Embryonic facial prominence (tissue), 1 donor: ENCODE results near the gene PDE6C.
A peak's percentile ranks its signal among the peaks of the same experiment; 100 is the strongest.

ENCODE experiments used
- DNase-seq: peaks from one replicate; pipeline ENCODE4 v3.0.0-alpha.2; 2016; ENCODE audit errors: extremely low spot score

PDE6C gene

GRCh38 chr10:93612311-93612710, at the start of gene PDE6C:
Gene PDE6C, plus strand, starts transcription at chr10:93612537. Its CDS starts 189 bp downstream, at chr10:93612726.
- DNase-seq: no peak

- DNase-seq: no peak
Measured at GRCh38 chr10:93565446-93565845, 46.9 kb upstream of the PDE6C start.

GRCh38 chr10:93566435-93567276, 45.7 kb upstream of the PDE6C start, which contains the start of gene FFAR4:
Gene FFAR4, plus strand, starts transcription at chr10:93566665. Its CDS starts 56 bp downstream, at chr10:93566721.
- no peak for DNase-seq

GRCh38 chr10:93567277-93568104, 44.8 kb upstream of the PDE6C start:
- no peak for DNase-seq

- DNase-seq: no peak
Measured at GRCh38 chr10:93568105-93568390, 44.3 kb upstream of the PDE6C start.

GRCh38 chr10:93570383-93570782, 42.0 kb upstream of the PDE6C start:
- no peak for DNase-seq

- no peak for DNase-seq
Measured at GRCh38 chr10:93572606-93573005, 39.7 kb upstream of the PDE6C start.

- no peak for DNase-seq
Measured at GRCh38 chr10:93573051-93573909, 39.1 kb upstream of the PDE6C start.

- no peak for DNase-seq
Measured at GRCh38 chr10:93573924-93574323, 38.4 kb upstream of the PDE6C start.

- DNase-seq: no peak
Measured at GRCh38 chr10:93576888-93577287, 35.4 kb upstream of the PDE6C start.

- DNase-seq: no peak
Measured at GRCh38 chr10:93577565-93577964, 34.8 kb upstream of the PDE6C start.

GRCh38 chr10:93579089-93579488, 33.2 kb upstream of the PDE6C start:
- no peak for DNase-seq

- DNase-seq: no peak
Measured at GRCh38 chr10:93579985-93580711, 32.2 kb upstream of the PDE6C start.

- DNase-seq: peak; percentile 17
Measured at GRCh38 chr10:93580828-93581227, 31.5 kb upstream of the PDE6C start.

- DNase-seq: no peak
Measured at GRCh38 chr10:93584445-93584844, 27.9 kb upstream of the PDE6C start.

GRCh38 chr10:93589648-93590562, 22.4 kb upstream of the PDE6C start:
- no peak for DNase-seq

GRCh38 chr10:93590638-93591037, 21.7 kb upstream of the PDE6C start:
- no peak for DNase-seq

- DNase-seq: no peak
Measured at GRCh38 chr10:93591065-93591808, 21.1 kb upstream of the PDE6C start.

GRCh38 chr10:93593254-93593653, 19.1 kb upstream of the PDE6C start:
- no peak for DNase-seq

GRCh38 chr10:93593749-93594148, 18.6 kb upstream of the PDE6C start:
- DNase-seq: no peak
